B cell (primary cell): ENCODE results near the gene ZNF777. TPM values are rescaled to one million over a fixed set of nuclear protein-coding genes. Genes with fewer than 3 reads are reported as not detected.

Experiments
- ATAC-seq: fragments of 200-7000 bp; cut with Tn5 transposase; one replicate; pipeline ENCODE4 v1.10.0; 2021; ENCODE audit warnings: low read depth, mild to moderate bottlenecking, moderate number of reproducible peaks, moderate library complexity
- CTCF ChIA-PET: fragments of 350-600 bp; sonication (Branson Sonifier 250); formaldehyde crosslinking; loops from one replicate; lab custom pipeline; 2021; ENCODE audit warnings: antibody characterized with exemption, inconsistent platforms; lab: Charles Lee
- POLR2A ChIA-PET: fragments of 350-600 bp; sonication (Branson Sonifier 250); formaldehyde crosslinking; loops from one replicate; lab custom pipeline; 2021; ENCODE audit warnings: antibody characterized with exemption; lab: Charles Lee
- DNase-seq: peaks from one replicate; pipeline ENCODE4 v3.0.0; 2013
- H2AFZ ChIP-seq: 2 replicates; pipeline ENCODE4 v1.6.1; 2012; ENCODE audit warnings: mild to moderate bottlenecking, low read depth, low read length; ENCODE audit not compliant: insufficient read depth, poor library complexity, severe bottlenecking
- H3K27ac ChIP-seq, 2 donors: 1 replicate in 1 of 2; 2 replicates in 1 of 2; pipeline ENCODE4 v1.5.1; 2012 to 2013; ENCODE audit warnings: low read length in 2 of 2, mild to moderate bottlenecking in 2 of 2, moderate library complexity in 1 of 2
- H3K27me3 ChIP-seq, 4 experiments: fragments of 200-600 bp in 1 of 4; sonication (generic) in 1 of 4; replicated peaks in 1 of 4; 1 replicate in 2 of 4; 2 replicates in 2 of 4; pipeline versions ENCODE4 v1.6.1 to v1.7.0; 2013 to 2016; ENCODE audit warnings: low read length in 3 of 4, mild to moderate bottlenecking in 2 of 4, mixed read lengths in 1 of 4, moderate library complexity in 1 of 4; ENCODE audit not compliant: insufficient read depth in 4 of 4, control insufficient read depth in 3 of 4; ENCODE audit errors: control extremely low read depth in 1 of 4
- H3K36me3 ChIP-seq, 2 experiments: replicated peaks in 1 of 2; 1 replicate in 1 of 2; 2 replicates in 1 of 2; pipeline versions ENCODE4 v1.6.1 to v1.7.1; 2013; ENCODE audit warnings: low read length in 1 of 2; ENCODE audit not compliant: insufficient read depth in 2 of 2, control insufficient read depth in 1 of 2; ENCODE audit errors: control extremely low read depth in 1 of 2, extremely low read depth in 1 of 2
- H3K4me1 ChIP-seq, 2 donors: fragments of 200-600 bp in 1 of 2; sonication (generic) in 1 of 2; 1 replicate in 1 of 2; 2 replicates in 1 of 2; pipeline versions ENCODE4 v1.5.1 to v1.6.1; 2013 to 2017; ENCODE audit warnings: low read length in 2 of 2; ENCODE audit not compliant: control insufficient read depth in 2 of 2, insufficient read depth in 2 of 2
- H3K4me2 ChIP-seq: replicated peaks from 2 replicates; pipeline ENCODE3; 2012; ENCODE audit warnings: mild to moderate bottlenecking, low read depth, low read length; ENCODE audit not compliant: poor library complexity, severe bottlenecking
- H3K4me3 ChIP-seq, 5 experiments: fragments of 200-600 bp in 1 of 5; sonication (generic) in 1 of 5; 1 replicate in 3 of 5; 2 replicates in 2 of 5; pipeline versions ENCODE4 v1.5.1 to v1.7.0; 2011 to 2016; ENCODE audit warnings: low read length in 4 of 5, mild to moderate bottlenecking in 4 of 5, low read depth in 2 of 5, control low read depth in 1 of 5, moderate library complexity in 1 of 5; ENCODE audit not compliant: insufficient read depth in 1 of 5; ENCODE audit errors: control extremely low read depth in 1 of 5, extremely low read depth in 1 of 5
- H3K79me2 ChIP-seq: fragments of 200-600 bp; sonication (generic); one replicate; pipeline ENCODE4 v1.6.0; 2016; ENCODE audit warnings: low read length; ENCODE audit not compliant: control insufficient read depth, insufficient read depth
- H3K9ac ChIP-seq: fragments of 200-600 bp; sonication (generic); 2 replicates; pipeline ENCODE4 v1.6.1; 2017; ENCODE audit warnings: mild to moderate bottlenecking, low read length, moderate library complexity
- H3K9me3 ChIP-seq, 3 donors: one replicate each; pipeline versions ENCODE4 v1.6.1 to v1.7.1; 2013; ENCODE audit warnings: low read length in 2 of 3; ENCODE audit not compliant: control insufficient read depth in 2 of 3, insufficient read depth in 1 of 3; ENCODE audit errors: control extremely low read depth in 1 of 3
- H4K20me1 ChIP-seq: 2 replicates; pipeline ENCODE4 v1.6.0; 2012; ENCODE audit warnings: mild to moderate bottlenecking, low read length; ENCODE audit not compliant: insufficient read depth, control insufficient read depth, poor library complexity, severe bottlenecking
- H3K27ac Mint-ChIP-seq: one replicate; pipeline ENCODE4 v1.8.0; 2021; ENCODE audit warnings: mixed read lengths
- H3K27me3 Mint-ChIP-seq: one replicate; pipeline ENCODE4 v1.8.0; 2021; ENCODE audit warnings: mixed read lengths
- H3K4me1 Mint-ChIP-seq: one replicate; pipeline ENCODE4 v1.8.0; 2021; ENCODE audit warnings: mixed read lengths
- H3K4me3 Mint-ChIP-seq: one replicate; pipeline ENCODE4 v1.8.0; 2021; ENCODE audit warnings: mixed read lengths
- H3K9me3 Mint-ChIP-seq: one replicate; pipeline ENCODE4 v1.8.0; 2022; ENCODE audit warnings: mixed read lengths; ENCODE audit not compliant: insufficient read depth
- EZH2 ChIP-seq: IDR thresholded peaks from 2 replicates; pipeline ENCODE4 v1.6.1; 2012; ENCODE audit warnings: borderline replicate concordance, low read depth, mild to moderate bottlenecking, moderate library complexity, low read length; ENCODE audit not compliant: insufficient read depth, poor library complexity, severe bottlenecking
- WGBS: methylation state at CpG from one replicate; pipeline ENCODE4 v1.1.5; 2013; ENCODE audit warnings: missing lambda C conversion rate; ENCODE audit not compliant: insufficient coverage; 5-methylcytosine and 5-hydroxymethylcytosine counted together
- intact Hi-C: fragments of 100-400 bp; cut with micrococcal nuclease; formaldehyde crosslinking; loops from one replicate; pipeline ENCODE4 v1.10.0; 2022
- polyA plus RNA-seq: library from polyadenylated mRNA; depleted of rRNA; stranded (reverse); fragments of >200 nt; gene quantifications from 2 replicates; pipeline ENCODE4 v1.2.3, GENCODE V29; 2012
- total RNA-seq, 2 donors: library from RNA; stranded (reverse); fragments of 120-200 nt in 1 of 2; gene quantifications; 1 replicate in 1 of 2; 2 replicates in 1 of 2; pipeline versions ENCODE4 v1.2.3 to v1.2.4, GENCODE V29; 2013 to 2022

ZNF777 gene
- total and polyA plus RNA-seq, 2 donors (not counting 1 experiment from before 2014, with no cell fraction given) = 8.3 to 16.0 TPM

GRCh38 chr7:149385195-149385950 is 75.5 kb downstream of the ZNF777 start:
- Mint-ChIP-seq H3K27ac (no peak overlapping the region), H3K4me1 (no peaks in the 10 kb centered on the region), H3K4me3 (no peak overlapping the region), H3K27me3 (peaks cover 37% of the 10 kb centered on the region), H3K9me3 (peaks cover 2% of the 10 kb centered on the region)
- no peak overlapping the region for H3K27ac ChIP-seq
- H2AFZ ChIP-seq = no peak overlapping the region
- no peaks in the 10 kb centered on the region for H3K79me2 ChIP-seq
- no peaks in the 10 kb centered on the region for H3K36me3 ChIP-seq
- ChIA-PET POLR2A (no interaction called here), CTCF (interaction anchor here (0.7 kb wide), 3 partner anchors 30 to 1569 kb away, joined by 3 to 5 read pairs (median 4); no protein-coding TSS in a partner anchor)
- no peak for TF ChIP-seq EZH2
- WGBS = 93% methylated on average over 4 of the region's 9 CpGs
- peaks cover 0 to 3% (median 1%) of the 10 kb centered on the region in 4 experiments for H3K27me3 ChIP-seq
- H3K4me3 ChIP-seq = no peak overlapping the region
- intact Hi-C loops = no loop called here
- no peaks in the 10 kb centered on the region for H3K4me1 ChIP-seq
- DNase-seq (no peak), ATAC-seq (no peak)
- no peak overlapping the region for H3K9ac ChIP-seq
- peaks cover 0 to 21% (median 6%) of the 10 kb centered on the region in 3 donors for H3K9me3 ChIP-seq
- no peaks in the 10 kb centered on the region for H4K20me1 ChIP-seq
- H3K4me2 ChIP-seq = no peak overlapping the region

Other genes starting within 250 kb of the ZNF777 start
- gene ZNF212, start 221.4 kb downstream of the ZNF777 start, total RNA-seq = 22.5 and 25.7 TPM in 2 replicates
- 8.1 and 12.8 TPM in 2 replicates for gene ZNF212, start 221.4 kb downstream of the ZNF777 start, polyA plus RNA-seq
- 43.8 and 44.8 TPM in 2 replicates for gene ZNF783, start 198.9 kb downstream of the ZNF777 start, total RNA-seq
- gene ZNF783, start 198.9 kb downstream of the ZNF777 start, polyA plus RNA-seq = 35.3 and 38.1 TPM in 2 replicates
- gene ZNF746, start 36.7 kb upstream of the ZNF777 start, total RNA-seq = 30.4 and 32.2 TPM in 2 replicates
- gene ZNF746, start 36.7 kb upstream of the ZNF777 start, polyA plus RNA-seq = 15.6 and 19.6 TPM in 2 replicates